Astrocyte of the cerebellum (primary cell): ENCODE data around the gene ATG3.

Source experiments
- DNase-seq: peaks from one replicate; pipeline ENCODE4 v3.0.0-alpha.2; 2011; ENCODE audit warnings: low read depth
- H3K4me3 ChIP-seq: 2 replicates; pipeline ENCODE4 v1.5.1; 2011; ENCODE audit warnings: mild to moderate bottlenecking, low read depth, low read length, moderate library complexity
- in situ Hi-C: cut with HindIII; loops from 2 replicates; pipeline ENCODE4 v1.10.0; 2017; ENCODE audit warnings: low sequenced_read_pairs
- TF ChIP-seq, protein P1 (sequence below): IDR thresholded peaks from 2 replicates; pipeline ENCODE4 v1.5.1; 2012; ENCODE audit warnings: low read length, low read depth, moderate library complexity, mild to moderate bottlenecking; ENCODE audit errors: missing control alignments

The ATG3 gene

DNA sequence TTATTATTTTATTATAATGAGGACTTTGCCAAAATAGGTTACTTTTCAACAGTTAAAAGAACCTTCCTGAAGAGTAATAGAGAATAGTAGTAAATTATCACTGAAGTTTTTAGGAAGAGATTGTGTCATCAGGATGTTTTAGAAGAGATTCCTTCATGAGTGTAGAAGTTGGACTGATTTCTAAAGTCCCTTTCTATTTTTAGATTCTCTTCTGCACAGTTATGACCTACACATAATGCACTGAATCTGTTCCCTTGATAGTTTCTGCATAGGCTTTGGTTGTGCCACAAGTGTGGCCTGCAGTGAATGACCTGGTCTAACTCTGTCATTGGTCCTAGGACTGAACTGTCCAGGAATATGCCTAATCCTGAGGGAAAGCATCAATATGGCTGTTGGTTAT is 24.0 kb upstream of the ATG3 start:
- TF ChIP-seq, protein P1, sequence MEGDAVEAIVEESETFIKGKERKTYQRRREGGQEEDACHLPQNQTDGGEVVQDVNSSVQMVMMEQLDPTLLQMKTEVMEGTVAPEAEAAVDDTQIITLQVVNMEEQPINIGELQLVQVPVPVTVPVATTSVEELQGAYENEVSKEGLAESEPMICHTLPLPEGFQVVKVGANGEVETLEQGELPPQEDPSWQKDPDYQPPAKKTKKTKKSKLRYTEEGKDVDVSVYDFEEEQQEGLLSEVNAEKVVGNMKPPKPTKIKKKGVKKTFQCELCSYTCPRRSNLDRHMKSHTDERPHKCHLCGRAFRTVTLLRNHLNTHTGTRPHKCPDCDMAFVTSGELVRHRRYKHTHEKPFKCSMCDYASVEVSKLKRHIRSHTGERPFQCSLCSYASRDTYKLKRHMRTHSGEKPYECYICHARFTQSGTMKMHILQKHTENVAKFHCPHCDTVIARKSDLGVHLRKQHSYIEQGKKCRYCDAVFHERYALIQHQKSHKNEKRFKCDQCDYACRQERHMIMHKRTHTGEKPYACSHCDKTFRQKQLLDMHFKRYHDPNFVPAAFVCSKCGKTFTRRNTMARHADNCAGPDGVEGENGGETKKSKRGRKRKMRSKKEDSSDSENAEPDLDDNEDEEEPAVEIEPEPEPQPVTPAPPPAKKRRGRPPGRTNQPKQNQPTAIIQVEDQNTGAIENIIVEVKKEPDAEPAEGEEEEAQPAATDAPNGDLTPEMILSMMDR = no peak
- H3K4me3 ChIP-seq = no peak overlapping the region
- in situ Hi-C loops = no loop called here
- no peak for DNase-seq

DNA sequence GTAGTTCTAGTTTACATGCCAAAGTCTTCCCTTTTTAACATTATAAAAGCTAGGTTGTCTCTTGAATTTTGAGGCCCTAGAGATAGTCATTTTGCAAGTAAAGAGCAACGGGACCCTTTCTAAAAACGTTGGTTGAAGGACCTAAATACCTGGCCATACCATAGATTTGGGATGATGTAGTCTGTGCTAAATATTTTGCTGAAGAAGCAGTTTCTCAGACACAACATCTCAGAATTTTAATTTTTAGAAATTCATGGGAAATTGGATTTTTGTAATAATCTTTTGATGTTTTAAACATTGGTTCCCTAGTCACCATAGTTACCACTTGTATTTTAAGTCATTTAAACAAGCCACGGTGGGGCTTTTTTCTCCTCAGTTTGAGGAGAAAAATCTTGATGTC is 21.3 kb upstream of the ATG3 start:
- no peak overlapping the region for H3K4me3 ChIP-seq
- DNase-seq = no peak
- TF ChIP-seq, protein P1 = no peak
- in situ Hi-C loops = no loop called here

DNA sequence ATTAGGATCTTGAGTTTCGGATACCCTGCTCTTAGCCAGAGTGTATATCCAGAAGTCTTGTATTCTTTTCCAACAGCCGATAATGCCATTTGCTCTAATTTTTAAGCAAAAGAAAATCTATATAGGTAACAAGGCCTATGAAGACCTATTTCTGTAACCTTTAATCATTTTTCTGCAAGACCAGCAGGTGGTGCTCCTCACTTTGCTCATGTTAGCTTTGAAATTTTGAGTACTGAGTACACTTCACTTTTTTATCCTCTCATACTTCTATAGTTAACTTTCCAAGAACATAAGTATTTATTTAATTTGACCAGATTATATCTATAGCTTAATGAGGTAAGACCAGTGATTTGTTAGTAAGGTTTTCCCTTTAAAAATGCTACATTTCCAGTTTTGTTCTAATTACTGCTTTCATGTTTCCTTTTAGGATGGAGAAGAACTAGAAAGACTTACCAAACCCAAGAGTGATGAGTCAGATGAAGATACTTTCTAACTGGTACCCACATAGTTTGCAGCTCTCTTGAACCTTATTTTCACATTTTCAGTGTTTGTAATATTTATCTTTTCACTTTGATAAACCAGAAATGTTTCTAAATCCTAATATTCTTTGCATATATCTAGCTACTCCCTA is 20.6 kb upstream of the ATG3 start:
- H3K4me3 ChIP-seq = no peak overlapping the region
- DNase-seq = peak; percentile 73
- TF ChIP-seq, protein P1 = peak; percentile 60
- in situ Hi-C loops = no loop called here

DNA sequence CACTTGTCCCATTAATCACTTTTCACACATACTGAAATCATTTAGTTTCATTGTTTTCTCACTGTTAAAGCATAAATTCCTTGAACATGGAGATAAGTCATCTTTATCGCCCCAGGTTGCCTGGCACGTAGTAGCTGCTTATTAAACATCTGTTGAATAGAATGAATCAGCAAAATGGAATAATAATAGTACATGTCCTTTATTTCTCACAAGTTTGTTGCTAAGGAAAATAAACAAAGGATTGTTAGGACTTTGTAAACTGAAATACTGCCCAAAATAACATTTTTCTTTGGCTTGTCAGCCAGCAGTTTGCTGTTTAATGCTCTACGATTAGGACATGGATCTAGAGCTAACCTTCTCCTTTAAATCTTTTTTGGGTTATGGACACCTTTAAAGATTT is 17.9 kb upstream of the ATG3 start:
- TF ChIP-seq, protein P1 = no peak
- DNase-seq = no peak
- in situ Hi-C loops = no loop called here
- H3K4me3 ChIP-seq = no peak overlapping the region

DNA sequence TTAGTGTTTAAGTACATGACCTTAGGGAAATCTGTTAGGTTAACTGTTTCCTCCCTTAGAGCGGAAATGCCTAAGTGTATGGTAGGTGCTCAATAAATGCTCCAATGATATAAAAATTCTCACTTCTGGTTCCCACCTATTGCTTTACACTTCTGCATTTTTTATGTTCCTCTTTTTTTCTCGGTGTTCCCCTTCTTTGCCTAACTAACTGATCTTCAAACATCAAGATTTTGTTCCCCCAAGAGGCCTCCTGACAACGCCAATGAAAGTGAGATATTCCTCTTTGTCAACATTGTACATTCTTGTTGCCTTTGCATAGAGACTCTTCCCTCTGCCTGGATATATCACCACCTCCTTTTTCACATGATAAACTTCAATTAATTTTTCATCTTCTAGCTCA is 17.5 kb upstream of the ATG3 start:
- in situ Hi-C loops = no loop called here
- no peak for DNase-seq
- TF ChIP-seq, protein P1 = no peak
- H3K4me3 ChIP-seq = no peak overlapping the region

DNA sequence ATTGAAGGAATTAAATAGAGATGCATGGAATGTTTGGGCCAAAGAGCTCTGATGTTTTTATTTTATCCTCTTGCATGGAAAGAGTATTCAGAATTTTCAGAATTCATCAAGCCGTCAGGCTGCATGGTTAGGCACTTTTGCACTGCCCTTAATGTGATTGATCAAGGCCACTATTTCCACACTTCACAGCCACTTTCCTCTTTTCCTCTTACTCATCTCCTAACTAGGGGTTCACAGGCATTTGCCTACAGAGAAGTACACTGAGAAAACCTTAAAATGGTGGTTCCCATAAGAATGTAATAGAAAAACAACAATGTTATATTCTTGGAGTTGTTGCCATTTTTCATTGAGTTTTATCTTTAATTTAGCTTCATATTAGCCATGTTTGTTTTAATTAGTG is 10.9 kb upstream of the ATG3 start:
- H3K4me3 ChIP-seq = no peak overlapping the region
- no peak for DNase-seq
- in situ Hi-C loops = no loop called here
- TF ChIP-seq, protein P1 = no peak
